ENCODE data around the gene TRIM3. TPM values are rescaled to one million over a fixed set of nuclear protein-coding genes. Genes with fewer than 3 reads are reported as not detected.

The TRIM3 gene
- total RNA-seq, 1 donor from 2014 or later = 27.2 TPM

- DNase-seq (ENCODE audit: low spot score) = no peak
- Mint-ChIP-seq H3K36me3 (ENCODE audit: low read depth) (peaks cover 15% of the 10 kb centered on the region), H3K27me3 (ENCODE audit: low read depth) (no peaks in the 10 kb centered on the region), H3K4me1 (ENCODE audit: low read depth) (no peaks in the 10 kb centered on the region), H3K27ac (ENCODE audit: unreplicated experiment) (no peak overlapping the region), H3K9me3 (ENCODE audit: low read depth) (no peaks in the 10 kb centered on the region), H3K4me3 (ENCODE audit: unreplicated experiment) (no peak overlapping the region)
- TF ChIP-seq CTCF (IDR thresholded peaks at IDR 0.05) = no peak
Measured at GRCh38 chr11:6403539-6403938, 70.2 kb downstream of the TRIM3 start.

GRCh38 chr11:6402561-6402981, 71.2 kb downstream of the TRIM3 start:
- no peak overlapping the region for H3K4me3 Mint-ChIP-seq (ENCODE audit: unreplicated experiment)
- peaks cover 6% of the 10 kb centered on the region for H3K4me1 Mint-ChIP-seq (ENCODE audit: low read depth)
- no peaks in the 10 kb centered on the region for H3K27me3 Mint-ChIP-seq (ENCODE audit: low read depth)
- no peak overlapping the region for H3K27ac Mint-ChIP-seq (ENCODE audit: unreplicated experiment)
- DNase-seq (ENCODE audit: low spot score) = no peak
- no peak for TF ChIP-seq CTCF (IDR thresholded peaks at IDR 0.05)
- peaks cover 13% of the 10 kb centered on the region for H3K36me3 Mint-ChIP-seq (ENCODE audit: low read depth)
- no peaks in the 10 kb centered on the region for H3K9me3 Mint-ChIP-seq (ENCODE audit: low read depth)

GRCh38 chr11:6402061-6402470, 71.7 kb downstream of the TRIM3 start:
- Mint-ChIP-seq H3K9me3 (ENCODE audit: low read depth) (no peaks in the 10 kb centered on the region), H3K27ac (ENCODE audit: unreplicated experiment) (no peak overlapping the region), H3K36me3 (ENCODE audit: low read depth) (peaks cover 13% of the 10 kb centered on the region), H3K27me3 (ENCODE audit: low read depth) (no peaks in the 10 kb centered on the region), H3K4me3 (ENCODE audit: unreplicated experiment) (no peak overlapping the region), H3K4me1 (ENCODE audit: low read depth) (peaks cover 11% of the 10 kb centered on the region)
- no peak for TF ChIP-seq CTCF (IDR thresholded peaks at IDR 0.05)
- no peak for DNase-seq (ENCODE audit: low spot score)

DNA sequence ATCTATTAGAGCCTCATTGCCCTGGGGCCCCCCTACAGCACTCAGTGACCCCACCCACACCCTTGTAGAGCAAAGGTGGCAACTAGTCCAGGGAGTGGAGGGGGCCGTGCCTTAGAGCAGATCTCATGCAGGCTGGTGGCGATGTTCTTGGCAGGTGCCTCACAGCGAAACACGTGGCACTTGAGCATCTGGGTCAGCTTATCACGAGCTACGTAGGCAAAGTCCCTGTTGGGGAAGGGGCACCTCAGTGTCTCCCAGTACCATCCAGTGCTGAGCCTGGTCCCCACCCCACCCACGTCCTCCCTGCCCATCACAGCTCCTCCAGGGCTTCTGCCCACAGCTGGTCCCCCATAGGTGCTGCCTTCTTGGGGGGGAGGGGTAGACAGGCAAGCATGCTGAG, 72.3 kb downstream of the TRIM3 start:
- H3K27ac Mint-ChIP-seq (ENCODE audit: unreplicated experiment) = no peak overlapping the region
- peaks cover 13% of the 10 kb centered on the region for H3K36me3 Mint-ChIP-seq (ENCODE audit: low read depth)
- no peak overlapping the region for H3K4me3 Mint-ChIP-seq (ENCODE audit: unreplicated experiment)
- H3K9me3 Mint-ChIP-seq (ENCODE audit: low read depth) = no peaks in the 10 kb centered on the region
- H3K4me1 Mint-ChIP-seq (ENCODE audit: low read depth) = peaks cover 11% of the 10 kb centered on the region
- no peak for DNase-seq (ENCODE audit: low spot score)
- H3K27me3 Mint-ChIP-seq (ENCODE audit: low read depth) = no peaks in the 10 kb centered on the region
- no peak for TF ChIP-seq CTCF (IDR thresholded peaks at IDR 0.05)

GRCh38 chr11:6400431-6401345, 73.1 kb downstream of the TRIM3 start:
- Mint-ChIP-seq H3K4me1 (ENCODE audit: low read depth) (peaks cover 11% of the 10 kb centered on the region), H3K27me3 (ENCODE audit: low read depth) (no peaks in the 10 kb centered on the region), H3K27ac (ENCODE audit: unreplicated experiment) (no peak overlapping the region), H3K9me3 (ENCODE audit: low read depth) (no peaks in the 10 kb centered on the region), H3K4me3 (ENCODE audit: unreplicated experiment) (no peak overlapping the region), H3K36me3 (ENCODE audit: low read depth) (peaks cover 13% of the 10 kb centered on the region)
- no peak for DNase-seq (ENCODE audit: low spot score)
- TF ChIP-seq CTCF (IDR thresholded peaks at IDR 0.05) = no peak

Other genes with a start within 250 kb of the TRIM3 start
- gene FHIP1B, start 239.3 kb downstream of the TRIM3 start, total RNA-seq = 19.8 to 23.1 TPM (median 22.8 TPM) in 3 replicates
- 0.17 to 0.22 TPM in 2 of 3 replicates, not detected in the other for gene CNGA4, start 234.9 kb downstream of the TRIM3 start, total RNA-seq
- not detected in 3 replicates for gene CCKBR, start 214.1 kb downstream of the TRIM3 start, total RNA-seq
- gene CAVIN3, start 153.4 kb downstream of the TRIM3 start, total RNA-seq = 40.9 to 123 TPM (median 120 TPM) in 3 replicates
- 81.1 to 102 TPM (median 99.4 TPM) in 3 replicates for gene SMPD1, start 83.5 kb downstream of the TRIM3 start, total RNA-seq
- gene APBB1, start 54.8 kb downstream of the TRIM3 start, total RNA-seq = 34.5 to 42.5 TPM (median 36.4 TPM) in 3 replicates
- 2.6 to 3.8 TPM (median 3.2 TPM) in 3 replicates for gene HPX, start 33.0 kb downstream of the TRIM3 start, total RNA-seq
- gene ARFIP2, start 7.4 kb upstream of the TRIM3 start, total RNA-seq = 57.7 to 61.4 TPM (median 57.7 TPM) in 3 replicates
- gene TIMM10B, start 7.6 kb upstream of the TRIM3 start, total RNA-seq = 27.4 to 34.1 TPM (median 28.7 TPM) in 3 replicates
- 3.8 to 7.4 TPM (median 5.8 TPM) in 3 replicates for gene DNHD1, start 23.3 kb upstream of the TRIM3 start, total RNA-seq
- gene RRP8, start 129.7 kb upstream of the TRIM3 start, total RNA-seq = 12.8 to 15.7 TPM (median 15.1 TPM) in 3 replicates
- 200 to 258 TPM (median 248 TPM) in 3 replicates for gene ILK, start 129.8 kb upstream of the TRIM3 start, total RNA-seq
- 80.9 to 124 TPM (median 82.8 TPM) in 3 replicates for gene TAF10, start 138.3 kb upstream of the TRIM3 start, total RNA-seq
- gene TPP1, start 145.5 kb upstream of the TRIM3 start, total RNA-seq = 89.2 to 103 TPM (median 101 TPM) in 3 replicates
- gene DCHS1, start 181.9 kb upstream of the TRIM3 start, total RNA-seq = 33.1 to 34.6 TPM (median 33.4 TPM) in 3 replicates
- gene MRPL17, start 209.4 kb upstream of the TRIM3 start, total RNA-seq = 45.5 to 79.0 TPM (median 48.6 TPM) in 3 replicates

All from chondrocyte (in vitro differentiated cells).